HCT116 (cell line): ENCODE data around the gene CD302. TPM values are rescaled to one million over a fixed set of nuclear protein-coding genes. Genes with fewer than 3 reads are reported as not detected.

Experiments used
- ATAC-seq: fragments of 200-7000 bp; cut with Tn5 transposase; 2 replicates; pipeline ENCODE4 v1.9.1; 2020; ENCODE audit warnings: mild to moderate bottlenecking, moderate library complexity
- BruUV-seq: library from RNA; stranded (reverse); fragments of 400-500 nt; replicated peaks from 2 replicates; lab custom pipeline; 2021; lab: Mats Ljungman, UMichigan
- CTCF ChIA-PET: fragments of 300-600 bp; sonication (Branson Sonifier 250); formaldehyde crosslinking; loops from one replicate; lab custom pipeline; 2021; ENCODE audit warnings: antibody characterized with exemption; lab: Charles Lee
- POLR2A ChIA-PET: fragments of 300-600, 350-600 bp; sonication (Branson Sonifier 250); formaldehyde crosslinking; loops from one replicate; lab custom pipeline; 2021; ENCODE audit warnings: antibody characterized with exemption; lab: Charles Lee
- RAD21 ChIA-PET, 2 experiments: fragments of 300-600 bp; sonication (Branson Sonifier 250); formaldehyde crosslinking; loops; one replicate each; lab custom pipeline; 2023; ENCODE audit warnings: low total read pairs in 2 of 2; ENCODE audit not compliant: uncharacterized antibody in 2 of 2, unreplicated experiment in 2 of 2, low non-redundant PET in 1 of 2; lab: Charles Lee
- DNase-seq: peaks from one replicate; pipeline ENCODE4 v3.0.0-alpha.2; 2010; ENCODE audit warnings: low read depth, low spot score
- H2AFZ ChIP-seq: fragments of 200-600 bp; shearing (Covaris generic), sonication (generic); 2 replicates; pipeline ENCODE4 v1.6.1; 2017; ENCODE audit warnings: low read depth, mixed run types, mixed read lengths, antibody characterized with exemption, low read length; ENCODE audit not compliant: poor library complexity, severe bottlenecking
- H3K27ac ChIP-seq: 2 replicates; pipeline ENCODE4 v1.5.1; 2012; ENCODE audit warnings: low read depth, low read length
- H3K27me3 ChIP-seq: fragments of 200-600 bp; sonication (generic); 2 replicates; pipeline ENCODE4 v1.6.1; 2016; ENCODE audit warnings: mixed run types, low read length, mixed read lengths; ENCODE audit not compliant: insufficient read depth
- H3K36me3 ChIP-seq, 2 experiments: fragments of 200-500 bp in 1 of 2; fragments of 200-600 bp in 1 of 2; sonication (Bioruptor generic) in 1 of 2; sonication (generic) in 1 of 2; 2 replicates each; pipeline versions ENCODE4 v1.5.1 to v1.6.1; 2014 to 2016; ENCODE audit warnings: low read length in 2 of 2, inconsistent platforms in 1 of 2, mixed read lengths in 1 of 2, mixed run types in 1 of 2; ENCODE audit not compliant: insufficient read depth in 2 of 2, control insufficient read depth in 1 of 2
- H3K4me1 ChIP-seq, 2 experiments: fragments of 200-600 bp in 1 of 2; sonication (generic) in 1 of 2; 2 replicates each; pipeline versions ENCODE4 v1.5.1 to v1.6.1; 2012 to 2017; ENCODE audit warnings: low read length in 2 of 2, inconsistent platforms in 1 of 2, mild to moderate bottlenecking in 1 of 2, mixed read lengths in 1 of 2, mixed run types in 1 of 2, moderate library complexity in 1 of 2; ENCODE audit not compliant: insufficient read depth in 2 of 2, control insufficient read depth in 1 of 2
- H3K4me2 ChIP-seq: fragments of 200-600 bp; sonication (generic); 2 replicates; pipeline ENCODE4 v1.6.1; 2017; ENCODE audit warnings: mixed run types, low read length, mixed read lengths
- H3K4me3 ChIP-seq, 2 experiments: fragments of 200-600 bp in 1 of 2; sonication (generic) in 1 of 2; replicated peaks in 1 of 2; 2 replicates each; pipeline ENCODE4 v1.5.1; 2011 to 2016; ENCODE audit warnings: low read length in 2 of 2, control low read depth in 1 of 2, low read depth in 1 of 2, mild to moderate bottlenecking in 1 of 2, mixed read lengths in 1 of 2, mixed run types in 1 of 2
- H3K79me2 ChIP-seq: fragments of 200-600 bp; sonication (generic); 2 replicates; pipeline ENCODE4 v1.6.1; 2017; ENCODE audit warnings: mild to moderate bottlenecking, mixed run types, low read length, moderate library complexity, mixed read lengths; ENCODE audit not compliant: insufficient read depth
- H3K9ac ChIP-seq: fragments of 200-600 bp; sonication (generic); 2 replicates; pipeline ENCODE4 v1.6.1; 2016; ENCODE audit warnings: low read length, mixed read lengths
- H3K9me2 ChIP-seq: fragments of 200-600 bp; sonication (generic), shearing (Covaris generic); 2 replicates; pipeline ENCODE4 v1.6.1; 2017; ENCODE audit warnings: mixed run types, mild to moderate bottlenecking, moderate library complexity; ENCODE audit not compliant: insufficient read depth
- H3K9me3 ChIP-seq, 2 experiments: fragments of 200-500 bp in 1 of 2; fragments of 200-600 bp in 1 of 2; sonication (Bioruptor generic) in 1 of 2; sonication (generic) in 1 of 2; 2 replicates each; pipeline ENCODE4 v1.6.1; 2014 to 2017; ENCODE audit warnings: low read length in 2 of 2, mixed read lengths in 2 of 2, inconsistent platforms in 1 of 2, low read depth in 1 of 2, mild to moderate bottlenecking in 1 of 2, mixed run types in 1 of 2, moderate library complexity in 1 of 2; ENCODE audit not compliant: control insufficient read depth in 1 of 2, insufficient read depth in 1 of 2
- H4K20me1 ChIP-seq: fragments of 200-600 bp; sonication (generic), shearing (Covaris generic); 2 replicates; pipeline ENCODE4 v1.6.1; 2017; ENCODE audit warnings: mixed run types, mild to moderate bottlenecking, moderate library complexity; ENCODE audit not compliant: insufficient read depth
- ELF1 ChIP-seq: IDR thresholded peaks from 2 replicates; pipeline ENCODE4 v1.6.1; 2012; ENCODE audit warnings: low read depth, borderline replicate concordance
- FOSL1 ChIP-seq: IDR thresholded peaks from 2 replicates; pipeline ENCODE4 v1.6.1; 2012; ENCODE audit warnings: low read depth
- SIN3A ChIP-seq: IDR thresholded peaks from 2 replicates; pipeline ENCODE4 v1.6.1; 2012; ENCODE audit warnings: low read depth
- YY1 ChIP-seq: IDR thresholded peaks from 2 replicates; pipeline ENCODE4 v1.6.1; 2011; ENCODE audit warnings: low read length, low read depth, moderate library complexity, mild to moderate bottlenecking; ENCODE audit not compliant: insufficient replicate concordance; ENCODE audit errors: extremely low read depth
- intact Hi-C: fragments of 100-400 bp; cut with micrococcal nuclease; formaldehyde crosslinking; loops from 2 replicates; pipeline ENCODE4 v1.10.0; 2022
- total RNA-seq: library from RNA; stranded (reverse); gene quantifications from one replicate; pipeline ENCODE4 v1.2.1, GENCODE V29; 2021; ENCODE audit not compliant: unreplicated experiment
- TF ChIP-seq, protein P1 (sequence below), 3 experiments: fragments of 200-600 bp in 1 of 3; sonication (generic) in 1 of 3; IDR thresholded peaks in 2 of 3; conservative IDR thresholded peaks in 1 of 3; 2 replicates each; pipeline ENCODE4 v1.5.1; 2012 to 2017; ENCODE audit warnings: low read depth in 2 of 3, low read length in 2 of 3, antibody characterized with exemption in 1 of 3, borderline replicate concordance in 1 of 3, control low read depth in 1 of 3, mild to moderate bottlenecking in 1 of 3, mixed read lengths in 1 of 3, mixed run types in 1 of 3, moderate library complexity in 1 of 3; ENCODE audit not compliant: insufficient read depth in 1 of 3
- TF ChIP-seq, protein P2 (sequence below): IDR thresholded peaks from 2 replicates; pipeline ENCODE4 v1.6.1; 2012; ENCODE audit warnings: low read depth

CD302 gene
- total RNA-seq, 1 experiment from 2014 or later = 0.15 TPM

DNA sequence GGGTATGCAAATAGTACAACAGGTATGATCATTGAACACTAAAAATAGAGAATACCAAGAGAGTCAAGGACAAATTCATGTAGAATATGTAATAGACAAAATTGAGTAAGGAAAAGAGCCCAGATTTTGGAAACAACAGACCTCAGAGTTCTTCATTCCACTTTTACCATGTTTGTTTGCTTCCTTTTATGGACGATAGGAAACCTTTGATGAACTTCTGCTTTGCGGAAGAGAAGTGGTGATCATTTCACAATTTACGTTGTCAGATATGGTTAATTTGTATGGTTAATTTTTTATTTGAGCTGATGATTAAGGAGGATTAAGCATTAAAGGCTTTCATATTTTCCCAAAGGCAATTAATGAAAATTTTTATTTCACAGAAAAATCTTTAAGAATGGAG is 69.4 kb downstream of the CD302 start:
- TF ChIP-seq ELF1 = no peak
- TF ChIP-seq FOSL1 = no peak
- TF ChIP-seq, protein P1, sequence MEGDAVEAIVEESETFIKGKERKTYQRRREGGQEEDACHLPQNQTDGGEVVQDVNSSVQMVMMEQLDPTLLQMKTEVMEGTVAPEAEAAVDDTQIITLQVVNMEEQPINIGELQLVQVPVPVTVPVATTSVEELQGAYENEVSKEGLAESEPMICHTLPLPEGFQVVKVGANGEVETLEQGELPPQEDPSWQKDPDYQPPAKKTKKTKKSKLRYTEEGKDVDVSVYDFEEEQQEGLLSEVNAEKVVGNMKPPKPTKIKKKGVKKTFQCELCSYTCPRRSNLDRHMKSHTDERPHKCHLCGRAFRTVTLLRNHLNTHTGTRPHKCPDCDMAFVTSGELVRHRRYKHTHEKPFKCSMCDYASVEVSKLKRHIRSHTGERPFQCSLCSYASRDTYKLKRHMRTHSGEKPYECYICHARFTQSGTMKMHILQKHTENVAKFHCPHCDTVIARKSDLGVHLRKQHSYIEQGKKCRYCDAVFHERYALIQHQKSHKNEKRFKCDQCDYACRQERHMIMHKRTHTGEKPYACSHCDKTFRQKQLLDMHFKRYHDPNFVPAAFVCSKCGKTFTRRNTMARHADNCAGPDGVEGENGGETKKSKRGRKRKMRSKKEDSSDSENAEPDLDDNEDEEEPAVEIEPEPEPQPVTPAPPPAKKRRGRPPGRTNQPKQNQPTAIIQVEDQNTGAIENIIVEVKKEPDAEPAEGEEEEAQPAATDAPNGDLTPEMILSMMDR (IDR thresholded peaks at IDR 0.05 in 2 of 3, conservative IDR thresholded peaks at IDR 0.05 in 1 of 3; ENCODE audit: borderline replicate concordance in 1 of 3, insufficient read depth in 1 of 3, low read depth in 2 of 3, low read length in 2 of 3) = no peak
- TF ChIP-seq SIN3A = no peak
- TF ChIP-seq YY1 = no peak
- TF ChIP-seq, protein P2, sequence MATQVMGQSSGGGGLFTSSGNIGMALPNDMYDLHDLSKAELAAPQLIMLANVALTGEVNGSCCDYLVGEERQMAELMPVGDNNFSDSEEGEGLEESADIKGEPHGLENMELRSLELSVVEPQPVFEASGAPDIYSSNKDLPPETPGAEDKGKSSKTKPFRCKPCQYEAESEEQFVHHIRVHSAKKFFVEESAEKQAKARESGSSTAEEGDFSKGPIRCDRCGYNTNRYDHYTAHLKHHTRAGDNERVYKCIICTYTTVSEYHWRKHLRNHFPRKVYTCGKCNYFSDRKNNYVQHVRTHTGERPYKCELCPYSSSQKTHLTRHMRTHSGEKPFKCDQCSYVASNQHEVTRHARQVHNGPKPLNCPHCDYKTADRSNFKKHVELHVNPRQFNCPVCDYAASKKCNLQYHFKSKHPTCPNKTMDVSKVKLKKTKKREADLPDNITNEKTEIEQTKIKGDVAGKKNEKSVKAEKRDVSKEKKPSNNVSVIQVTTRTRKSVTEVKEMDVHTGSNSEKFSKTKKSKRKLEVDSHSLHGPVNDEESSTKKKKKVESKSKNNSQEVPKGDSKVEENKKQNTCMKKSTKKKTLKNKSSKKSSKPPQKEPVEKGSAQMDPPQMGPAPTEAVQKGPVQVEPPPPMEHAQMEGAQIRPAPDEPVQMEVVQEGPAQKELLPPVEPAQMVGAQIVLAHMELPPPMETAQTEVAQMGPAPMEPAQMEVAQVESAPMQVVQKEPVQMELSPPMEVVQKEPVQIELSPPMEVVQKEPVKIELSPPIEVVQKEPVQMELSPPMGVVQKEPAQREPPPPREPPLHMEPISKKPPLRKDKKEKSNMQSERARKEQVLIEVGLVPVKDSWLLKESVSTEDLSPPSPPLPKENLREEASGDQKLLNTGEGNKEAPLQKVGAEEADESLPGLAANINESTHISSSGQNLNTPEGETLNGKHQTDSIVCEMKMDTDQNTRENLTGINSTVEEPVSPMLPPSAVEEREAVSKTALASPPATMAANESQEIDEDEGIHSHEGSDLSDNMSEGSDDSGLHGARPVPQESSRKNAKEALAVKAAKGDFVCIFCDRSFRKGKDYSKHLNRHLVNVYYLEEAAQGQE = no peak
- Histone ChIP-seq H3K9ac (no peak overlapping the region), H4K20me1 (peaks cover 43% of the 10 kb centered on the region; the same call in 1 of the 2 replicates), H3K36me3 (peaks cover 7 to 21% of the 10 kb centered on the region in 2 experiments; a peak in 3 of 4 replicates), H3K9me3 (no peaks in the 10 kb centered on the region), H3K27ac (no peak overlapping the region), H3K4me2 (no peak overlapping the region), H3K27me3 (no peaks in the 10 kb centered on the region), H3K4me3 (no peak overlapping the region), H3K4me1 (no peaks in the 10 kb centered on the region), H3K9me2 (no peaks in the 10 kb centered on the region), H2AFZ (no peak overlapping the region), H3K79me2 (peaks cover 100% of the 10 kb centered on the region)
- ChIA-PET CTCF (no interaction called here), RAD21 (no interaction called here), POLR2A (no interaction called here)
- no peak for DNase-seq
- intact Hi-C loops = no loop called here
- no TSS peak for BruUV-seq
- ATAC-seq = no peak
